K562 (cell line): ENCODE data around the gene ATXN7L2. TPM values are rescaled to one million over a fixed set of nuclear protein-coding genes. Genes with fewer than 3 reads are reported as not detected.

Experiments
- ATAC-seq: fragments of 200-7000 bp; cut with Tn5 transposase; 3 replicates; pipeline ENCODE4 v1.9.1; 2020; ENCODE audit warnings: moderate library complexity
- BruUV-seq: library from RNA; stranded (reverse); fragments of 400-500 nt; replicated peaks from 2 replicates; lab custom pipeline; 2021; lab: Mats Ljungman, UMichigan
- CTCF ChIA-PET: fragments of 300-600 bp; formaldehyde crosslinking; extraction: SDS; loops from one replicate; lab custom pipeline; 2021; ENCODE audit warnings: low intra/inter-chr PET ratio; lab: Yijun Ruan, JAX
- POLR2A ChIA-PET: fragments of 300-600, 350-650 bp; sonication (Branson Sonifier 250); formaldehyde crosslinking; extraction: SDS; loops from one replicate; lab custom pipeline; 2021; ENCODE audit warnings: antibody characterized with exemption, inconsistent platforms; lab: Yijun Ruan, JAX
- DNase-seq, 4 experiments: peaks; one replicate each; pipeline versions ENCODE4 v3.0.0 to v3.0.0-alpha.2; 2011 to 2018; ENCODE audit warnings: low spot score in 3 of 4, mixed read lengths in 3 of 4; ENCODE audit errors: extremely low read depth in 1 of 4
- FAIRE-seq: peaks from 2 replicates; lab custom pipeline; 2011; peaks lifted over from hg19 to GRCh38; lab: Jason Lieb, UNC
- H2AFZ ChIP-seq: 2 replicates; pipeline ENCODE4 v1.6.0; 2011; ENCODE audit warnings: low read depth, low read length, control low read depth, inconsistent platforms
- H3K27ac ChIP-seq: fragments of 200-600 bp; 3 replicates; pipeline ENCODE4 v1.8.0; 2011; ENCODE audit warnings: low read depth, mild to moderate bottlenecking, control low read depth, inconsistent platforms, low read length, moderate library complexity, mixed read lengths; ENCODE audit errors: extremely low read depth
- H3K27me3 ChIP-seq, 2 experiments: fragments of 300-600 bp in 1 of 2; 2 replicates in 1 of 2; 3 replicates in 1 of 2; pipeline versions ENCODE4 v1.6.0 to v1.8.0; 2011; ENCODE audit warnings: inconsistent platforms in 2 of 2, low read length in 2 of 2, mild to moderate bottlenecking in 1 of 2, mixed read lengths in 1 of 2, moderate library complexity in 1 of 2; ENCODE audit not compliant: control insufficient read depth in 2 of 2, insufficient read depth in 2 of 2
- H3K36me3 ChIP-seq: fragments of 300-600 bp; 3 replicates; pipeline ENCODE4 v1.8.0; 2011; ENCODE audit warnings: mild to moderate bottlenecking, low read length, inconsistent platforms; ENCODE audit not compliant: control insufficient read depth, insufficient read depth
- H3K4me1 ChIP-seq, 2 experiments: fragments of 200-600 bp in 1 of 2; replicated peaks in 1 of 2; 2 replicates in 1 of 2; 3 replicates in 1 of 2; pipeline versions ENCODE4 v1.5.1 to v1.8.0; 2011; ENCODE audit warnings: inconsistent platforms in 2 of 2, low read length in 2 of 2, mild to moderate bottlenecking in 1 of 2, mixed read lengths in 1 of 2, moderate library complexity in 1 of 2; ENCODE audit not compliant: control insufficient read depth in 2 of 2, insufficient read depth in 2 of 2
- H3K4me2 ChIP-seq: 2 replicates; pipeline ENCODE4 v1.6.1; 2011; ENCODE audit warnings: low read length, control low read depth, inconsistent platforms, mixed read lengths; ENCODE audit not compliant: insufficient read depth
- H3K4me3 ChIP-seq: fragments of 200-600 bp; sonication (generic), shearing (Covaris generic); 2 replicates; pipeline ENCODE4 v1.5.1; 2016; ENCODE audit warnings: control low read depth, inconsistent platforms
- H3K79me2 ChIP-seq: fragments of 200-600 bp; 3 replicates; pipeline ENCODE4 v1.8.0; 2011; ENCODE audit warnings: low read length, inconsistent platforms; ENCODE audit not compliant: control insufficient read depth, insufficient read depth
- H3K9ac ChIP-seq, 2 experiments: 2 replicates each; pipeline versions ENCODE4 v1.6.0 to v1.6.1; 2011; ENCODE audit warnings: low read depth in 2 of 2, low read length in 2 of 2, control low read depth in 1 of 2, inconsistent platforms in 1 of 2, mild to moderate bottlenecking in 1 of 2, mixed read lengths in 1 of 2; ENCODE audit not compliant: insufficient read depth in 1 of 2
- H3K9me1 ChIP-seq: one replicate; pipeline ENCODE4 v1.6.0; 2011; ENCODE audit warnings: inconsistent platforms, mild to moderate bottlenecking, low read length, moderate library complexity; ENCODE audit not compliant: control insufficient read depth, insufficient read depth
- H3K9me3 ChIP-seq: replicated peaks from 2 replicates; pipeline ENCODE4 v1.5.1; 2011; ENCODE audit warnings: low read depth, low read length, inconsistent platforms; ENCODE audit not compliant: control insufficient read depth, insufficient read depth
- H4K20me1 ChIP-seq: replicated peaks from 2 replicates; pipeline ENCODE4 v1.6.1; 2011; ENCODE audit warnings: low read length, inconsistent platforms, mixed read lengths; ENCODE audit not compliant: control insufficient read depth, insufficient read depth
- CSDE1 ChIP-seq, 2 experiments: fragments of 450-650 bp; IDR thresholded peaks; 2 replicates each; pipeline ENCODE4 v1.6.1; 2016; ENCODE audit warnings: mild to moderate bottlenecking in 1 of 2
- FOXA3 ChIP-seq, 2 experiments: fragments of 450-650 bp in 1 of 2; sonication (generic) in 1 of 2; formaldehyde crosslinking; IDR thresholded peaks in 1 of 2; conservative IDR thresholded peaks in 1 of 2; 2 replicates each; pipeline versions ENCODE4 v1.4.0 to v1.8.0; 2020 to 2022; ENCODE audit warnings: mild to moderate bottlenecking in 2 of 2, missing genetic modification reagents in 1 of 2
- FUS ChIP-seq: fragments of 200-400 bp; formaldehyde crosslinking; optimal IDR thresholded peaks from 2 replicates; pipeline ENCODE3; 2017; ENCODE audit warnings: low read depth, low read length
- GTF3C2 ChIP-seq: IDR thresholded peaks from 3 replicates; pipeline ENCODE4 v1.6.1; 2011; ENCODE audit warnings: borderline replicate concordance, mild to moderate bottlenecking, moderate library complexity; ENCODE audit not compliant: insufficient read length; ENCODE audit errors: extremely low read depth
- HMGXB4 ChIP-seq: sonication (generic); formaldehyde crosslinking; IDR thresholded peaks from 2 replicates; pipeline ENCODE4 v1.8.1; 2023; ENCODE audit warnings: mild to moderate bottlenecking, missing genetic modification reagents
- JUND ChIP-seq, 2 experiments: IDR thresholded peaks; 2 replicates in 1 of 2; 3 replicates in 1 of 2; pipeline ENCODE4 v1.6.1; 2011; ENCODE audit warnings: borderline replicate concordance in 2 of 2, low read depth in 2 of 2, low read length in 2 of 2, improper control_type of control experiment in 1 of 2, missing biosample characterization in 1 of 2, missing genetic modification characterization in 1 of 2, missing genetic modification reagents in 1 of 2
- NEUROD1 ChIP-seq: fragments of 150-350 bp; IDR thresholded peaks from 2 replicates; pipeline ENCODE4 v1.6.1; 2014; ENCODE audit warnings: borderline replicate concordance, low read length, low read depth; ENCODE audit not compliant: partially characterized antibody
- PYGO2 ChIP-seq: fragments of 450-650 bp; IDR thresholded peaks from 2 replicates; pipeline ENCODE4 v1.6.1; 2016; ENCODE audit warnings: mild to moderate bottlenecking, missing genetic modification characterization, moderate library complexity, missing compliant biosample characterization
- SIRT6 ChIP-seq: IDR thresholded peaks from one replicate; pipeline ENCODE4 v1.6.1; 2012; ENCODE audit warnings: low read depth, mild to moderate bottlenecking, control low read depth, inconsistent platforms, low read length, moderate library complexity
- SREBF2 ChIP-seq: sonication (generic); formaldehyde crosslinking; IDR thresholded peaks from 2 replicates; pipeline ENCODE4 v1.4.0; 2020; ENCODE audit warnings: mild to moderate bottlenecking, missing genetic modification reagents
- ZFP30 ChIP-seq: fragments of 250-450 bp; sonication (Bioruptor Pico); IDR thresholded peaks from 2 replicates; pipeline ENCODE4 v1.8.0; 2022; ENCODE audit warnings: moderate library complexity, mild to moderate bottlenecking, inconsistent platforms, borderline replicate concordance
- ZNF696 ChIP-seq: fragments of 250-450 bp; sonication (Bioruptor Pico); conservative IDR thresholded peaks from 2 replicates; pipeline ENCODE4 v1.4.0; 2020; ENCODE audit warnings: mild to moderate bottlenecking, moderate library complexity
- ZNF76 ChIP-seq: fragments of 250-450 bp; sonication (Bioruptor Pico); IDR thresholded peaks from 2 replicates; pipeline ENCODE4 v1.4.0; 2020; ENCODE audit warnings: mild to moderate bottlenecking, moderate library complexity, borderline replicate concordance
- WGBS: fragments of 100-300 bp; shearing (Covaris generic); methylation state at CpG from one replicate; pipeline ENCODE4 v1.1.6; 2016; ENCODE audit warnings: low coverage, mixed read lengths; ENCODE audit not compliant: insufficient coverage; ENCODE audit errors: missing lambda C conversion rate; 5-methylcytosine and 5-hydroxymethylcytosine counted together
- in situ Hi-C: fragments of 300-500 bp; cut with MboI; formaldehyde crosslinking; loops from 4 replicates; pipeline ENCODE4 v1.15.0; 2018; ENCODE audit warnings: inconsistent platforms, mixed read lengths
- intact Hi-C: fragments of 100-400 bp; cut with micrococcal nuclease; formaldehyde crosslinking; loops from 2 replicates; pipeline ENCODE4 v1.14.2; 2022
- polyA plus RNA-seq, 8 experiments: library from polyadenylated mRNA; depleted of rRNA in 4 of 8; stranded (reverse) in 5 of 8; unstranded in 3 of 8; fragments of >200 nt; fragmentation: Nextera tagmentation in 2 of 8; fragmentation: Illumina TruSeq in 1 of 8; extraction: Ambion mirVana in 2 of 8; extraction: Trizol in 1 of 8; gene quantifications; 2 replicates each; pipeline versions ENCODE4 v1.2.1 to v1.2.3, GENCODE V29; 2011 to 2014; ENCODE audit warnings: inconsistent platforms in 1 of 8, missing spikeins in 1 of 8
- total RNA-seq, 7 experiments: library from RNA; depleted of rRNA in 6 of 7; stranded (reverse); fragments of >200 nt in 6 of 7; fragmentation: Illumina TruSeq in 2 of 7; extraction: Trizol in 2 of 7; gene quantifications; 2 replicates each; pipeline versions ENCODE4 v1.2.1 to v1.2.3, GENCODE V29; 2011 to 2021; ENCODE audit warnings: low replicate concordance in 1 of 7
- TF ChIP-seq, protein P1 (sequence below): sonication (generic); IDR thresholded peaks from 2 replicates; pipeline ENCODE4 v1.6.1; 2016

ATXN7L2 gene
- total and polyA plus RNA-seq, 9 of the 15 experiments (the other 6 are each of a cell fraction or from before 2014, with no cell fraction given): 0.21 to 10.4 (median 5.8) TPM

DNA sequence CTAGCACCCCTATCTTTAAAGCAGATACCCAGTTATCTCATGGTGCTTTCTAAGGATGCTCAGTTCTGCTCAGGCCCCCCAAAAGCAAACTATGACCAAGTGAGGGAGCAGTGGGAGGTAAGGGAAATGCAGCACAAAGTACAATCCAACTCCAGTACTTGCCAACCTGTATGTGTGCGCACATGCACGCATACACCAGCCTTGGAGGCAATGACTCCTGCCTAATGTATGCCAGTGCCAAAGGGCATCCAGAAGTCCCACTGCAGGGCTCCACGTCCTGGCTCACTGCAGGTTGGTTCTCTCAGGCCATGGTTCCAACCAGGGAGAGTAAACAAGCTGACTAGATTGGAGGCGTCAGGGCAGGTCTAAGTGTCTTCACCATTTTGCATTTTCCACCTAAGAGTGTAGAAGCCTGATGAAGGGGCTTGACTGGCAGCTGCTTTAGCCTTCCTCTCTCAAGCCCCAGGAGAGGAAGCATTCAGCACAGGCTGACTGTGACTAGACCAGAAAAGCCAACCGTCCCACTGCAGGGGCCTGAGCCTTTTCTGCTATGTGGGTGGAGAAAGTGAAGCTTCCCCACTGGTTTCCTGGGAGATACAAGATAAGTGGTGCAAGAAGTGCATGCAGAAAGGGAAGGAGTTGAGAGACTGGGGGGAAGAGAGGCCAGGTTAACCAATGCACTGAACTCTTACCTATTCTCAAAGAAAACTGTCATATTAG lies 18.1 kb downstream of the ATXN7L2 start:
- Histone ChIP-seq H3K9me3 (no peaks in the 10 kb centered on the region), H3K79me2 (no peaks in the 10 kb centered on the region), H3K27ac (no peak overlapping the region), H3K4me3 (no peak overlapping the region), H3K4me2 (0 out of 2 replicates have a peak overlapping the region, but pooled peaks have one; percentile 6), H2AFZ (no peak overlapping the region), H3K9me1 (no peaks in the 10 kb centered on the region), H3K9ac (peak overlapping the region in 1 of 2 experiments; percentile 68; a peak in 1 of 4 replicates), H3K27me3 (peaks cover 0 to 6% of the 10 kb centered on the region in 2 experiments; a peak in 1 of 5 replicates), H3K4me1 (peaks cover 12 to 31% of the 10 kb centered on the region in 2 experiments), H3K36me3 (peaks cover 14% of the 10 kb centered on the region; the same call in 1 of the 3 replicates), H4K20me1 (no peaks in the 10 kb centered on the region)
- POLR2A ChIA-PET: interaction anchor here (0.6 to 3.1 kb wide), 11 partner anchors 8 to 486 kb away, joined by 3 to 17 read pairs (median 3); partner anchors contain the start of genes CYB561D1 and GNAI3
- in situ Hi-C loops (no loop called here), intact Hi-C loops (no loop called here)
- DNase-seq (peak in 2 of 4 experiments; percentile 55 to 71), ATAC-seq (peak; percentile 47), FAIRE-seq (peak; percentile 65)
- WGBS: 49% methylated on average over 5 of the region's 5 CpGs
- no TSS peak for BruUV-seq
- CTCF ChIA-PET: interaction anchor here (6.4 kb wide), 1 partner anchor 30 kb away, joined by 84 read pairs; no protein-coding TSS in a partner anchor
- no peak for TF ChIP-seq ZFP30 (CRISPR knock-in tag)
- TF ChIP-seq FUS: no peak
- TF ChIP-seq NEUROD1: no peak
- TF ChIP-seq GTF3C2: no peak
- no peak for TF ChIP-seq PYGO2 (tag)
- no peak for TF ChIP-seq HMGXB4 (CRISPR knock-in tag)
- TF ChIP-seq, protein P1, sequence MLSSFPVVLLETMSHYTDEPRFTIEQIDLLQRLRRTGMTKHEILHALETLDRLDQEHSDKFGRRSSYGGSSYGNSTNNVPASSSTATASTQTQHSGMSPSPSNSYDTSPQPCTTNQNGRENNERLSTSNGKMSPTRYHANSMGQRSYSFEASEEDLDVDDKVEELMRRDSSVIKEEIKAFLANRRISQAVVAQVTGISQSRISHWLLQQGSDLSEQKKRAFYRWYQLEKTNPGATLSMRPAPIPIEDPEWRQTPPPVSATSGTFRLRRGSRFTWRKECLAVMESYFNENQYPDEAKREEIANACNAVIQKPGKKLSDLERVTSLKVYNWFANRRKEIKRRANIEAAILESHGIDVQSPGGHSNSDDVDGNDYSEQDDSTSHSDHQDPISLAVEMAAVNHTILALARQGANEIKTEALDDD: peak; percentile 36; the same call in 1 of the 2 replicates
- no peak for TF ChIP-seq ZNF696
- TF ChIP-seq CSDE1 (IDR thresholded peaks at IDR 0.05): no peak
- TF ChIP-seq SIRT6: no peak
- TF ChIP-seq JUND (IDR thresholded peaks at IDR 0.05; ENCODE audit: borderline replicate concordance, low read depth, low read length): no peak
- 0 out of 3 replicates have a peak, but pooled peaks have one; percentile 2 for TF ChIP-seq JUND (tag; IDR thresholded peaks at IDR 0.05; ENCODE audit: borderline replicate concordance, low read depth, low read length)
- no peak for TF ChIP-seq ZNF76 (CRISPR knock-in tag)
- 0 out of 4 replicates have a peak, but pooled peaks of 1 of the 2 experiments have one; percentile 32 for TF ChIP-seq FOXA3 (CRISPR knock-in tag; conservative IDR thresholded peaks at IDR 0.05 in 1 of 2, IDR thresholded peaks at IDR 0.05 in 1 of 2)
- no peak for TF ChIP-seq SREBF2 (CRISPR knock-in tag)
